22Rv1 (cell line): Measurements from ENCODE around the gene SAMD4A.

ENCODE experiments used
- CTCF ChIP-seq: fragments of 450-650 bp; IDR thresholded peaks from 2 replicates; pipeline ENCODE4 v1.5.1; 2017; ENCODE audit warnings: mild to moderate bottlenecking
- ZFX ChIP-seq: fragments of 450-650 bp; IDR thresholded peaks from 2 replicates; pipeline ENCODE4 v1.6.1; 2017; ENCODE audit warnings: antibody characterized with exemption, borderline replicate concordance

GRCh38 chr14:54816450-54816849 is 249.5 kb downstream of the SAMD4A start:
- no peak for TF ChIP-seq CTCF
- TF ChIP-seq ZFX, result no peak
